Jurkat, Clone E6-1 (cell line): ENCODE results near the gene TSHZ2. TPM values are rescaled to one million over a fixed set of nuclear protein-coding genes. Genes with fewer than 3 reads are reported as not detected.

Source experiments
- DNase-seq: peaks from one replicate; pipeline ENCODE4 v3.0.0-alpha.2; 2011; ENCODE audit warnings: low read depth, low spot score
- H3K4me3 ChIP-seq: 2 replicates; pipeline ENCODE4 v1.5.1; 2011; ENCODE audit warnings: mild to moderate bottlenecking, low read length, control low read depth, moderate library complexity
- polyA plus RNA-seq: library from polyadenylated mRNA; unstranded; fragments of >200 nt; gene quantifications from one replicate; pipeline ENCODE4 v1.2.1, GENCODE V29; 2012; ENCODE audit warnings: missing spikeins; ENCODE audit not compliant: insufficient read length, insufficient read depth

The TSHZ2 gene, protein sequence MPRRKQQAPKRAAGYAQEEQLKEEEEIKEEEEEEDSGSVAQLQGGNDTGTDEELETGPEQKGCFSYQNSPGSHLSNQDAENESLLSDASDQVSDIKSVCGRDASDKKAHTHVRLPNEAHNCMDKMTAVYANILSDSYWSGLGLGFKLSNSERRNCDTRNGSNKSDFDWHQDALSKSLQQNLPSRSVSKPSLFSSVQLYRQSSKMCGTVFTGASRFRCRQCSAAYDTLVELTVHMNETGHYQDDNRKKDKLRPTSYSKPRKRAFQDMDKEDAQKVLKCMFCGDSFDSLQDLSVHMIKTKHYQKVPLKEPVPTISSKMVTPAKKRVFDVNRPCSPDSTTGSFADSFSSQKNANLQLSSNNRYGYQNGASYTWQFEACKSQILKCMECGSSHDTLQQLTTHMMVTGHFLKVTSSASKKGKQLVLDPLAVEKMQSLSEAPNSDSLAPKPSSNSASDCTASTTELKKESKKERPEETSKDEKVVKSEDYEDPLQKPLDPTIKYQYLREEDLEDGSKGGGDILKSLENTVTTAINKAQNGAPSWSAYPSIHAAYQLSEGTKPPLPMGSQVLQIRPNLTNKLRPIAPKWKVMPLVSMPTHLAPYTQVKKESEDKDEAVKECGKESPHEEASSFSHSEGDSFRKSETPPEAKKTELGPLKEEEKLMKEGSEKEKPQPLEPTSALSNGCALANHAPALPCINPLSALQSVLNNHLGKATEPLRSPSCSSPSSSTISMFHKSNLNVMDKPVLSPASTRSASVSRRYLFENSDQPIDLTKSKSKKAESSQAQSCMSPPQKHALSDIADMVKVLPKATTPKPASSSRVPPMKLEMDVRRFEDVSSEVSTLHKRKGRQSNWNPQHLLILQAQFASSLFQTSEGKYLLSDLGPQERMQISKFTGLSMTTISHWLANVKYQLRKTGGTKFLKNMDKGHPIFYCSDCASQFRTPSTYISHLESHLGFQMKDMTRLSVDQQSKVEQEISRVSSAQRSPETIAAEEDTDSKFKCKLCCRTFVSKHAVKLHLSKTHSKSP (N-terminal part only)
- polyA plus RNA-seq, result not detected

- H3K4me3 ChIP-seq, result peak within 1 kb of the TSS; percentile 2; the same call in 1 of the 2 replicates
- no peak for DNase-seq
These were observed at the start of gene TSHZ2 for GRCh38 chr20:52972190-52972937. Gene TSHZ2 (plus strand): TSS chr20:52972358. CDS start chr20:52973294, 936 bp downstream.

DNA sequence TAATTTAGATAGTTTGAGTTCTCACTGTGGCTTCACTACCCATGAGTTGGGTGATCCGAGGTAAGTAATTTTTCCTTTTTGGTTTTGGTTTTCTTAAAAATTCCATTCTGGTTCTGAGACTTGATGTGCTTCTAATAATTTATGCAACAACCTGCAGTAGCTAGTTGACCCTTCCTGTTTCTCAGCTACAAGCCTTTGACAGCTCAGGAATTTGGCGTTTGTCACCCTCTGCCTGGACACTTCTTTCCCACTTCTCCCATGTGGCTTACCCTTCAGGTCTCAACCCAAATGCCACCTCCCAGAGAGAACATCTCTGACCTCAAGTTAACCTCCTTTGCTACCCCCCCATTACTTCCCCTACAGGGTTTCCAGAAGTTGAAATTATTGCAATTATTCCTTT, 49.7 kb upstream of the TSHZ2 start:
- H3K4me3 ChIP-seq, result no peak overlapping the region
- DNase-seq, result no peak

DNA sequence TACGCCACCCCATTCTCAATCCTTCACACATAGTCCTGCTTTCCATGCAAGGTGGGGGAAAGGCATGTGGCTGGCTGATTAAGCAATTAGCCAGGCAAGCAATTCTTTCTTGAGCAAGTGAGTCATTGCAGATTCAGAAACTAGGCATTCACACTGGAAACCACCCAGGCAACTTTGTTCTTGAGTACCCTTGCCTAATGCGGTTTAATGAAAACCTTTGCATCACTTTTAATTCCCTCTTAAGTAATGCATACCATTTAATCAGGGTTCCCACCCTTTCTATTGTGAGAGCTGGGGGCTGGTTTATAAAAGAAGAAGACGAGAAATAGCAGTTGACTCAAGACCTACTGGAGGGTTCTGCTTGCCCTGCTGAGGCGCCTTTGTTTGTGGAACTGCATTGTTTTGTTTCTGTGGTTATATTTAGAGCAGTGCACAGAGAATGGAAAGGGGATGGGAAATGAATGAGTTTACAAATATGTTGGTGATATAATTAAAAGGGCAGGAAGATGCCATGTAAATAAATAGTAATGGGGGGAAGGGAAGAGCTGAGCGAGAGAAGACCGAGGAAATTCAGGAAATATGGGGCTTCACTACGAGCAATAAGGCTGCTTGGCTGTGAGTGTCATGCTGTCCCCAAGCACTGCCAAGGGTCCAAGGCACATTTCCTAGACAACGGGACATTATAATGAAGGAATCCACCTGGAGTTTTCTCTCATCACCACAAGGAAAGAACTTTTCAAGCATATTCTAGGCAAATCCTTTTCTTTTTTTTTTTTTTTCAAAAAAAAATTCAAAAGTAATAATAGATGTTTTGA, 48.8 kb upstream of the TSHZ2 start:
- no peak for DNase-seq
- H3K4me3 ChIP-seq, result no peak overlapping the region

- DNase-seq, result no peak
- H3K4me3 ChIP-seq, result no peak overlapping the region
These were observed 47.5 kb upstream of the TSHZ2 start for GRCh38 chr20:52924411-52925271.

- DNase-seq, result no peak
These were observed 45.7 kb upstream of the TSHZ2 start for GRCh38 chr20:52926505-52926904.

GRCh38 chr20:52933867-52934266, 38.3 kb upstream of the TSHZ2 start:
- DNase-seq, result no peak
- no peak overlapping the region for H3K4me3 ChIP-seq

More at GRCh38 chr20:52926505-52926904, 45.7 kb upstream of the TSHZ2 start:
- no peak overlapping the region for H3K4me3 ChIP-seq

DNA sequence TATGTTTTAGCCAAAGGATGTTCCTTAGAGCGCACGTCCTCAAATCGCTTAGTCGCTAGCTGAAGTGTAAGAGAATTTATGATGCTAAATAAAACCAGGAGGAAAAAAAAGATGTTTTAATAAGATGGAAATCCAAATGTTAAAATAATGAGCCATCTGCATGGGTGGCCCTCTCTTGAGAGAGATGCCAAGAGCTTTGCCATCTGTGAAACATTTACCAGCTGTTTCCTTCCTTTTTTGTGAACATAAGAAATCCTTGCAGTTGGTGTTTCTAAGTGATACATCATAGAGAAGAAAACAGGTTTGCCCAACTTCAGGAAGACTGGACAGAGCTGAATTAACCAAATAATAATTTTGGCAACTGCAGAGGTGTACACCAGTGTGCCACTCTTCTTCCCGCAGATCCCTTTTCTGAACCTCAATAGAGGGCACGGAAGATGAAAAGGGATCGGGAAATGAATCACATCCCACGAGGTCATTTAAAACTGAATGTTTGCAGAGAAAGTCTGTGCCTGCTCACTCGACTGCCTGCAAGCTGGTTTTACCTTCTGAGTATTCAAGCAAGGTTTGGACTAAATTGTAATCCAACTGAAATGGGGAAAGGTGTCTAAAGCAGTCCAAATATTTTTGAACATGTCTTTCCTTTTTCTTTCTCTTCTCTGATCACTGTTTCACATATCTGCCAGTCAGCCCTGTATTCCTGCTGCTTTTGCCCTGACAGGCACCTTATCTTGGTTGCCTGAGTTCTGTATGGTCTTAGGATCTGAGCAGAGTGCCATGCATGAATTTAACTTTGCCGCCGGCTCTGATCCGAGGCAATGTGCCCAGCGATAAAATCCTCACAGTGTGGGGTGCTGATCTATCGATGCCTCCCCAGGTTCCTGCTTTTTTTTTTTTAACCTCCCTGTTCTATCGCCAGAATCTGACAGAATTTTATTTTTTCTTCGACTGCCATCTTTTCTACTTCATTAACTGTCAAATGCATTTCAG, 35.5 kb upstream of the TSHZ2 start:
- no peak for DNase-seq
- no peak overlapping the region for H3K4me3 ChIP-seq

- no peak overlapping the region for H3K4me3 ChIP-seq
- peak; percentile 3 for DNase-seq
These were observed 34.5 kb upstream of the TSHZ2 start for GRCh38 chr20:52937591-52938100.

DNA sequence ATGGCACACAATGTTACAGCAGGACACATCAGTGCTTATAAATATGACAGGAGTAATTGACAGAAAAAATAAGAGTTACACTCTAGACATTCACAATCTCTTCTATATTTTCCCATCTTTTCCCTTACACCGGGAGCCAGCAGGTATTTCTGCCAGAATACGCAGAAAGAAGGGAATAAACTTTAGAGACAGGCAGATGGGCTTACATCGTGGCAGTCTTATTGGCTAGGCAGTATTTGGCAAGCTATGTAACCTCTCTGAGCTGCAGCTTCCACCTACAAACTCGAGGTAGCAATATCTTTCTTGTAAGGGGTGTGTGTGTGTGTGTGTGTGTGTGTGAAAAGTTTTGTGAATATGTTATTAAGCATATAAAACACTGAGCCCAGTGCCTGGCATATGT, 33.0 kb upstream of the TSHZ2 start:
- DNase-seq, result no peak

DNA sequence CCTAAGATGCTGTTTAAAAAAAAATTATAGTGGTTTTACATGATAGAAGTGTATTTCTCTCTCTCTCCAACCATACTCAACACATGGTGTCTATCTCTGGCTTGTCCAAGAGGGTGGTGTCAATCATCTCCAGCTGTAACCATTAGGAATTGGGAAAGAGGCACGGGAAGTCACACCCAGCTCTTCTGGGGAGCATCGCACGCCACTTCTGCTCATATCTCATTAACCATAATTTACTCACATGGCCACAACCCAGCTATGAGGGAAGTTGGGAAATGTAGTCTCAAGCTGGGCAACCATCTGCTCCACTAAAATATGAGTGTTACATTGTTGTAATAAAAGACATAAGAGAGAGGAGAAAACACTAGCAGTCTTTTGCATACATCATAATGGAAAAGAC, 30.4 kb upstream of the TSHZ2 start:
- DNase-seq, result no peak
- no peak overlapping the region for H3K4me3 ChIP-seq

More for the DNA sequence above, 33.0 kb upstream of the TSHZ2 start:
- H3K4me3 ChIP-seq, result no peak overlapping the region

DNA sequence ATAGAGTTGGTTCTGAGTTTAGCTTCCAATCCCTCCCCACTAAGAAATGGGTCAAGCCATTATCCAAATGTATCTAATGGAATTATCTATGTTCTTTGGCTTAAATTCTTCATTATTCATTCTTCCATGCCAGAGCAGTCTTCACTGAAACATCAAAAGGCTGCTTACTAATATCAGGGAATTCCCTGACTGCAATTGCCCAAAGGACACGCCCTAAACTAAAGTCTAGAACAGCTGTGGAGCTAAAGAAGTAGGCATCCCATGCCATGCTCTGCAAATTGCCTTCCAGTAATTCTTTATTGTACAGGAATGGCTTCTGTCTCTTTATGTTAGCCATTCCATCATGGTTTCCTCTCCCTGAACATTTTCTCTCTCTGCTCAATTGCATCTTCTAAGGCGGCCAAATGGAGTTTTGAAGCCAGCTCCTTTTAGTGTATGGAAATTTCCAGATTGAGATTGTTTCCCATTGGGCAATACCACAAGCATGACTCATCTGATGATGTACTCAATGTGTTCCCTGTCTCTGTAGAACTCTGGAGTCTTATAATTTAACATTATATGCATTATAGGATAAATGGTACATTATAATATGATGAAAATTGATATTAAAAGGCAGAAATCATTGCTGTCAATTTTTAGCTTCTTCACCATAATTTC, 28.8 kb upstream of the TSHZ2 start:
- no peak for DNase-seq
- no peak overlapping the region for H3K4me3 ChIP-seq

- H3K4me3 ChIP-seq, result no peak overlapping the region
- DNase-seq, result no peak
These were observed 26.9 kb upstream of the TSHZ2 start for GRCh38 chr20:52945268-52945667.

- no peak for DNase-seq
- no peak overlapping the region for H3K4me3 ChIP-seq
These were observed 26.2 kb upstream of the TSHZ2 start for GRCh38 chr20:52945862-52946522.

DNA sequence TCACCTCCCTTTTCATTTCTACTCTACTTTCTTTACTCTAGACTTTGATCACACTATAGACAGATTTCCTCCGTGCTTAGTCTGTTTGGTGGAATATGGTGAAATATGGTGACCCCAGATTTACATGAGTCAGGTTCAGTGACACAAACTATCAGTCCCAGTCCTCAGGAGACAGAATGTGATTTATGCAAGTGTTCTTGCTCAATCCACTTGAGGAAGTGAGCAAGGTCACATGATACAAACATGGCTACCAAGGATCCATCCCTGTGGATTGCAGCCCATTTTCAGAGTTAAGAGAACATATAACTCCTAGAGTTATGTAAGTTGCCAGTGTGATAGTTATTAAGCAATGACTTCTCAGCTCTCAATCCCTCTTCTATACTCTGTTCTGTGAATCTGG, 23.7 kb upstream of the TSHZ2 start:
- DNase-seq, result no peak
- no peak overlapping the region for H3K4me3 ChIP-seq

GRCh38 chr20:52953020-52953419, 19.1 kb upstream of the TSHZ2 start:
- no peak overlapping the region for H3K4me3 ChIP-seq
- DNase-seq, result no peak
